SK-N-SH (cell line): ENCODE data around the gene LSM14A. TPM values are rescaled to one million over a fixed set of nuclear protein-coding genes. Genes with fewer than 3 reads are reported as not detected.

Source experiments
- CTCF ChIA-PET: fragments of 300-600, 350-600 bp; formaldehyde crosslinking; extraction: SDS; loops from one replicate; lab custom pipeline; 2021; lab: Yijun Ruan, JAX
- POLR2A ChIA-PET: fragments of 350-600 bp; sonication (Branson Sonifier 250); formaldehyde crosslinking; extraction: SDS; loops from one replicate; lab custom pipeline; 2020; ENCODE audit warnings: antibody characterized with exemption, inconsistent platforms; lab: Yijun Ruan, JAX
- DNase-seq: peaks from one replicate; pipeline ENCODE4 v3.0.0; 2012
- H2AFZ ChIP-seq: fragments of 200-600 bp; sonication (generic); 2 replicates; pipeline ENCODE4 v1.8.1; 2016; ENCODE audit warnings: antibody characterized with exemption, mild to moderate bottlenecking, low read depth
- H3F3A ChIP-seq: fragments of 200-600 bp; sonication (generic); replicated peaks from 2 replicates; pipeline ENCODE3; 2016; ENCODE audit warnings: antibody characterized with exemption, mild to moderate bottlenecking; ENCODE audit not compliant: insufficient read depth
- H3K27ac ChIP-seq, 2 experiments: fragments of 200-500 bp in 1 of 2; fragments of 200-600 bp in 1 of 2; sonication (Bioruptor generic) in 1 of 2; sonication (generic), shearing (Covaris generic) in 1 of 2; 2 replicates each; pipeline versions ENCODE4 v1.5.1 to v1.6.1; 2014 to 2016; ENCODE audit warnings: low read depth in 2 of 2, inconsistent platforms in 1 of 2, low read length in 1 of 2, mild to moderate bottlenecking in 1 of 2, mixed read lengths in 1 of 2
- H3K27me3 ChIP-seq: fragments of 200-600 bp; sonication (generic), shearing (Covaris generic); 2 replicates; pipeline ENCODE4 v1.6.1; 2016; ENCODE audit warnings: mixed run types; ENCODE audit not compliant: insufficient read depth
- H3K36me3 ChIP-seq, 2 experiments: fragments of 200-500 bp in 1 of 2; fragments of 200-600 bp in 1 of 2; sonication (Bioruptor generic) in 1 of 2; sonication (generic) in 1 of 2; replicated peaks in 1 of 2; 2 replicates each; pipeline versions ENCODE3 to v1.5.1; 2014 to 2016; ENCODE audit warnings: low read length in 1 of 2, mild to moderate bottlenecking in 1 of 2; ENCODE audit not compliant: insufficient read depth in 2 of 2, control insufficient read depth in 1 of 2
- H3K4me1 ChIP-seq, 2 experiments: fragments of 200-500 bp in 1 of 2; fragments of 200-600 bp in 1 of 2; sonication (Bioruptor generic) in 1 of 2; sonication (generic), shearing (Covaris generic) in 1 of 2; 2 replicates each; pipeline versions ENCODE4 v1.5.1 to v1.6.1; 2014 to 2016; ENCODE audit warnings: low read depth in 1 of 2, low read length in 1 of 2, mixed run types in 1 of 2; ENCODE audit not compliant: insufficient read depth in 2 of 2, control insufficient read depth in 1 of 2
- H3K4me2 ChIP-seq: fragments of 200-600 bp; sonication (generic), shearing (Covaris generic); 2 replicates; pipeline ENCODE4 v1.6.1; 2017; ENCODE audit warnings: mixed run types
- H3K4me3 ChIP-seq, 2 experiments: fragments of 200-500 bp in 1 of 2; fragments of 200-600 bp in 1 of 2; sonication (Bioruptor generic) in 1 of 2; sonication (generic), shearing (Covaris generic) in 1 of 2; 2 replicates each; pipeline versions ENCODE4 v1.5.1 to v1.8.1; 2014 to 2016; ENCODE audit warnings: low read depth in 2 of 2, inconsistent platforms in 1 of 2, low read length in 1 of 2, mild to moderate bottlenecking in 1 of 2, mixed read lengths in 1 of 2, moderate library complexity in 1 of 2
- H3K79me2 ChIP-seq: fragments of 200-600 bp; sonication (generic); 2 replicates; pipeline ENCODE4 v1.8.1; 2017; ENCODE audit warnings: mild to moderate bottlenecking; ENCODE audit not compliant: insufficient read depth
- H3K9ac ChIP-seq: fragments of 200-600 bp; sonication (generic); 2 replicates; pipeline ENCODE4 v1.6.1; 2017; ENCODE audit warnings: mixed run types
- H3K9me2 ChIP-seq: fragments of 200-600 bp; sonication (generic); 2 replicates; pipeline ENCODE4 v1.6.1; 2017; ENCODE audit warnings: mixed run types
- H3K9me3 ChIP-seq: fragments of 200-600 bp; sonication (generic); 2 replicates; pipeline ENCODE4 v1.6.1; 2017; ENCODE audit warnings: mixed run types, mild to moderate bottlenecking, moderate library complexity
- H4K20me1 ChIP-seq: fragments of 200-600 bp; sonication (generic); 2 replicates; pipeline ENCODE4 v1.6.1; 2017; ENCODE audit warnings: mild to moderate bottlenecking, mixed run types; ENCODE audit not compliant: insufficient read depth
- CHD2 ChIP-seq: fragments of 150-350 bp; IDR thresholded peaks from 2 replicates; pipeline ENCODE4 v1.6.1; 2018; ENCODE audit warnings: low read length; ENCODE audit not compliant: partially characterized antibody
- EZH2phosphoT487 ChIP-seq: fragments of 200-600 bp; sonication (generic); IDR thresholded peaks from 2 replicates; pipeline ENCODE4 v1.6.1; 2017; ENCODE audit warnings: low read depth, mixed run types, mild to moderate bottlenecking, antibody characterized with exemption, moderate library complexity, borderline replicate concordance
- GABPA ChIP-seq: IDR thresholded peaks from 2 replicates; pipeline ENCODE4 v1.4.0; 2012; ENCODE audit warnings: low read depth, mild to moderate bottlenecking
- GATA2 ChIP-seq: sonication (generic); formaldehyde crosslinking; IDR thresholded peaks from 2 replicates; pipeline ENCODE4 v1.5.0; 2020; ENCODE audit warnings: mild to moderate bottlenecking, missing genetic modification reagents
- NFIC ChIP-seq: IDR thresholded peaks from 2 replicates; pipeline ENCODE4 v1.4.0; 2012; ENCODE audit warnings: borderline replicate concordance
- NRF1 ChIP-seq: IDR thresholded peaks from 2 replicates; pipeline ENCODE4 v1.6.1; 2012; ENCODE audit warnings: low read depth, mild to moderate bottlenecking, low read length
- RXRA ChIP-seq: IDR thresholded peaks from 2 replicates; pipeline ENCODE4 v1.4.0; 2012; ENCODE audit warnings: low read depth, mild to moderate bottlenecking, borderline replicate concordance
- SIN3A ChIP-seq: IDR thresholded peaks from 2 replicates; pipeline ENCODE4 v1.6.1; 2012; ENCODE audit warnings: low read depth, mild to moderate bottlenecking, low read length, moderate library complexity, borderline replicate concordance
- SMC3 ChIP-seq: IDR thresholded peaks from 2 replicates; pipeline ENCODE4 v1.6.1; 2012; ENCODE audit warnings: low read depth, low read length, improper control_type of control experiment
- TAF1 ChIP-seq: IDR thresholded peaks from 2 replicates; pipeline ENCODE4 v1.6.1; 2012; ENCODE audit warnings: low read depth, mild to moderate bottlenecking, low read length, moderate library complexity, borderline replicate concordance
- USF1 ChIP-seq: IDR thresholded peaks from 2 replicates; pipeline ENCODE4 v1.4.0; 2012; ENCODE audit warnings: low read depth, borderline replicate concordance
- YY1 ChIP-seq: IDR thresholded peaks from 2 replicates; pipeline ENCODE4 v1.4.0; 2012; ENCODE audit warnings: low read depth, mild to moderate bottlenecking
- WGBS: methylation state at CpG from one replicate; pipeline ENCODE4 v1.1.6; 2017; ENCODE audit warnings: low lambda C conversion rate; 5-methylcytosine and 5-hydroxymethylcytosine counted together
- polyA plus RNA-seq, 3 experiments: library from polyadenylated mRNA; depleted of rRNA; stranded (reverse); fragments of >200 nt; gene quantifications; 2 replicates each; pipeline ENCODE4 v1.2.3, GENCODE V29; 2012
- TF ChIP-seq, protein P1 (sequence below): fragments of 150-350 bp; IDR thresholded peaks from 2 replicates; pipeline ENCODE4 v1.6.1; 2017; ENCODE audit warnings: antibody characterized with exemption, low read length, low read depth, borderline replicate concordance
- TF ChIP-seq, protein P2 (sequence below): fragments of 150-350 bp; IDR thresholded peaks from 2 replicates; pipeline ENCODE4 v1.6.1; 2016; ENCODE audit warnings: mild to moderate bottlenecking, low read depth, low read length

LSM14A gene
- polyA plus RNA-seq, 1 of the 3 experiments (the other 2 are of a cell fraction), result 87.7 TPM

- TF ChIP-seq USF1 (no peak), NRF1 (no peak), YY1 (no peak), EZH2phosphoT487 (no peak), TAF1 (no peak), SIN3A (peak; percentile 12; the same call in 1 of the 2 replicates), RXRA (peak; percentile 50), NFIC (peak; percentile 55), SMC3 (no peak), GABPA (no peak), CHD2 (no peak)
- TF ChIP-seq, protein P1, sequence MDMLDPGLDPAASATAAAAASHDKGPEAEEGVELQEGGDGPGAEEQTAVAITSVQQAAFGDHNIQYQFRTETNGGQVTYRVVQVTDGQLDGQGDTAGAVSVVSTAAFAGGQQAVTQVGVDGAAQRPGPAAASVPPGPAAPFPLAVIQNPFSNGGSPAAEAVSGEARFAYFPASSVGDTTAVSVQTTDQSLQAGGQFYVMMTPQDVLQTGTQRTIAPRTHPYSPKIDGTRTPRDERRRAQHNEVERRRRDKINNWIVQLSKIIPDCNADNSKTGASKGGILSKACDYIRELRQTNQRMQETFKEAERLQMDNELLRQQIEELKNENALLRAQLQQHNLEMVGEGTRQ, result no peak
These were observed 60.5 kb downstream of the LSM14A start (continued) for GRCh38 chr19:34232566-34233481.

- H3K4me3 ChIP-seq, result no peak overlapping the region
- H3F3A ChIP-seq, result peaks cover 36% of the 10 kb centered on the region
- no peaks in the 10 kb centered on the region for H3K9me2 ChIP-seq
- no peak overlapping the region for H3K27ac ChIP-seq
- POLR2A ChIA-PET, result no interaction called here
- H3K36me3 ChIP-seq, result peaks cover under 1 to 8% of the 10 kb centered on the region in 2 experiments
- H3K4me2 ChIP-seq, result no peak overlapping the region
- 0 out of 2 replicates have a peak, but pooled peaks cover 3% of the 10 kb centered on the region for H3K79me2 ChIP-seq
- H3K27me3 ChIP-seq, result no peaks in the 10 kb centered on the region
- WGBS, result 98% methylated on average over 2 of the region's 2 CpGs
- H2AFZ ChIP-seq, result no peak overlapping the region
- peaks cover 4 to 12% of the 10 kb centered on the region in 2 experiments; a peak in 2 of 4 replicates for H3K4me1 ChIP-seq
- TF ChIP-seq EZH2phosphoT487 (no peak), GATA2 (no peak), GABPA (no peak), USF1 (no peak)
- TF ChIP-seq, protein P2, sequence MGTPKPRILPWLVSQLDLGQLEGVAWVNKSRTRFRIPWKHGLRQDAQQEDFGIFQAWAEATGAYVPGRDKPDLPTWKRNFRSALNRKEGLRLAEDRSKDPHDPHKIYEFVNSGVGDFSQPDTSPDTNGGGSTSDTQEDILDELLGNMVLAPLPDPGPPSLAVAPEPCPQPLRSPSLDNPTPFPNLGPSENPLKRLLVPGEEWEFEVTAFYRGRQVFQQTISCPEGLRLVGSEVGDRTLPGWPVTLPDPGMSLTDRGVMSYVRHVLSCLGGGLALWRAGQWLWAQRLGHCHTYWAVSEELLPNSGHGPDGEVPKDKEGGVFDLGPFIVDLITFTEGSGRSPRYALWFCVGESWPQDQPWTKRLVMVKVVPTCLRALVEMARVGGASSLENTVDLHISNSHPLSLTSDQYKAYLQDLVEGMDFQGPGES, result no peak
- peaks cover 28% of the 10 kb centered on the region for H4K20me1 ChIP-seq
- CTCF ChIA-PET, result no interaction called here
- no peak for DNase-seq
- H3K9ac ChIP-seq, result no peak overlapping the region
- no peaks in the 10 kb centered on the region for H3K9me3 ChIP-seq
These were observed 63.2 kb downstream of the LSM14A start for GRCh38 chr19:34235425-34235940.
